Measurements from ENCODE around the gene C1QTNF2. TPM values are rescaled to one million over a fixed set of nuclear protein-coding genes. Genes with fewer than 3 reads are reported as not detected.

C1QTNF2 gene
- total and polyA plus RNA-seq, 4 donors, result 0.62 to 3.0 (median 1.6) TPM

GRCh38 chr5:160348080-160348479, 22.3 kb downstream of the C1QTNF2 start:
- H3K27ac ChIP-seq (ENCODE audit: low read depth in 1 of 2, low read length in 1 of 2), result no peak overlapping the region
- peaks cover 0 to 1% (median 0%) of the 10 kb centered on the region in 5 donors for H3K4me1 ChIP-seq (ENCODE audit: control insufficient read depth in 5 of 5, insufficient read depth in 5 of 5, low read length in 5 of 5)
- H3K9me3 ChIP-seq (ENCODE audit: control insufficient read depth in 4 of 4, insufficient read depth in 3 of 4, low read length in 3 of 4), result no peaks in the 10 kb centered on the region
- TF ChIP-seq, protein P1, sequence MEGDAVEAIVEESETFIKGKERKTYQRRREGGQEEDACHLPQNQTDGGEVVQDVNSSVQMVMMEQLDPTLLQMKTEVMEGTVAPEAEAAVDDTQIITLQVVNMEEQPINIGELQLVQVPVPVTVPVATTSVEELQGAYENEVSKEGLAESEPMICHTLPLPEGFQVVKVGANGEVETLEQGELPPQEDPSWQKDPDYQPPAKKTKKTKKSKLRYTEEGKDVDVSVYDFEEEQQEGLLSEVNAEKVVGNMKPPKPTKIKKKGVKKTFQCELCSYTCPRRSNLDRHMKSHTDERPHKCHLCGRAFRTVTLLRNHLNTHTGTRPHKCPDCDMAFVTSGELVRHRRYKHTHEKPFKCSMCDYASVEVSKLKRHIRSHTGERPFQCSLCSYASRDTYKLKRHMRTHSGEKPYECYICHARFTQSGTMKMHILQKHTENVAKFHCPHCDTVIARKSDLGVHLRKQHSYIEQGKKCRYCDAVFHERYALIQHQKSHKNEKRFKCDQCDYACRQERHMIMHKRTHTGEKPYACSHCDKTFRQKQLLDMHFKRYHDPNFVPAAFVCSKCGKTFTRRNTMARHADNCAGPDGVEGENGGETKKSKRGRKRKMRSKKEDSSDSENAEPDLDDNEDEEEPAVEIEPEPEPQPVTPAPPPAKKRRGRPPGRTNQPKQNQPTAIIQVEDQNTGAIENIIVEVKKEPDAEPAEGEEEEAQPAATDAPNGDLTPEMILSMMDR (IDR thresholded peaks at IDR 0.05; ENCODE audit: control extremely low read depth, extremely low read depth), result no peak
- WGBS, 2 donors, result 85 to 90% methylated on average over 11 of the region's 11 CpGs
- H3K9ac ChIP-seq (ENCODE audit: insufficient read depth in 1 of 2, low read length in 2 of 2), result no peak overlapping the region
- H3K36me3 ChIP-seq (ENCODE audit: control insufficient read depth in 4 of 4, insufficient read depth in 4 of 4, low read length in 4 of 4), result no peaks in the 10 kb centered on the region
- H3K27me3 ChIP-seq (ENCODE audit: control insufficient read depth in 3 of 3, insufficient read depth in 3 of 3, low read length in 2 of 3), result no peaks in the 10 kb centered on the region
- DNase-seq, result no peak
- ATAC-seq (ENCODE audit: insufficient read depth, low FRiP score), result no peak
- no peak overlapping the region for H3K4me3 ChIP-seq

GRCh38 chr5:160347448-160347847, 23.0 kb downstream of the C1QTNF2 start:
- Histone ChIP-seq H3K4me3 (no peak overlapping the region), H3K36me3 (ENCODE audit: control insufficient read depth in 4 of 4, insufficient read depth in 4 of 4, low read length in 4 of 4) (no peaks in the 10 kb centered on the region), H3K4me1 (ENCODE audit: control insufficient read depth in 5 of 5, insufficient read depth in 5 of 5, low read length in 5 of 5) (peaks cover 0 to 1% (median 0%) of the 10 kb centered on the region in 5 donors), H3K27me3 (ENCODE audit: control insufficient read depth in 3 of 3, insufficient read depth in 3 of 3, low read length in 2 of 3) (no peaks in the 10 kb centered on the region), H3K9me3 (ENCODE audit: control insufficient read depth in 4 of 4, insufficient read depth in 3 of 4, low read length in 3 of 4) (no peaks in the 10 kb centered on the region), H3K27ac (ENCODE audit: low read depth in 1 of 2, low read length in 1 of 2) (no peak overlapping the region), H3K9ac (ENCODE audit: insufficient read depth in 1 of 2, low read length in 2 of 2) (no peak overlapping the region)
- ATAC-seq (ENCODE audit: insufficient read depth, low FRiP score) (no peak), DNase-seq (no peak)
- TF ChIP-seq, protein P1 (IDR thresholded peaks at IDR 0.05; ENCODE audit: control extremely low read depth, extremely low read depth), result no peak
- 71 to 89% methylated on average over 6 of the region's 6 CpGs for WGBS, 2 donors

DNA sequence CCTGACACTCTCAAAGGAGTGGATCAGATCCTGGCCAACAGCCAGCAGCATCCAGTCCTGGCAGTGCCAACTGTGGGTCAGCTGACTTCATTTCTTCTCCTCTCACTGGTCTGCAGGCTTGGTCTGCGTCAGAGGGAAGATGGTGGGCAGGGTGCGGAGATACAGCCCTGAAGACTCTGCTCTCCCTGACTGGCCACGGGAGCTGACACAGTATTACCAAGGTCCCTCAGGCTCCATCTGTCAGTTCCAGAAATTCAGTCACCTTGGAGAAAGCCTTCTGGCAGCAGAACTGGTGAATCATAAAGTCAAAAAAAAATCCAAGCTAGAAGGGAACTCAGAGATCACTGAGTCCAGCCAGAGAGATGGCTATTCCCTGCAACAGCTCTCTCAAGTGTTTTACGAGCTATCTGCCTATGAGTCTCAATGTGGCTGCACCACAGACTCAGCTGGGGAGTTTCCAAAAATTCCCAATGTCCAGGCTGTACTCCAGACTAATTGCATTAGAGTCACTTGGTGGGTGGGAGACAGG, 27.9 kb downstream of the C1QTNF2 start:
- Histone ChIP-seq H3K9ac (ENCODE audit: insufficient read depth in 1 of 2, low read length in 2 of 2) (no peak overlapping the region), H3K36me3 (ENCODE audit: control insufficient read depth in 4 of 4, insufficient read depth in 4 of 4, low read length in 4 of 4) (no peaks in the 10 kb centered on the region), H3K27me3 (ENCODE audit: control insufficient read depth in 3 of 3, insufficient read depth in 3 of 3, low read length in 2 of 3) (no peaks in the 10 kb centered on the region), H3K4me1 (ENCODE audit: control insufficient read depth in 5 of 5, insufficient read depth in 5 of 5, low read length in 5 of 5) (peaks cover 0 to 1% (median 0%) of the 10 kb centered on the region in 5 donors), H3K9me3 (ENCODE audit: control insufficient read depth in 4 of 4, insufficient read depth in 3 of 4, low read length in 3 of 4) (no peaks in the 10 kb centered on the region), H3K4me3 (no peak overlapping the region), H3K27ac (ENCODE audit: low read depth in 1 of 2, low read length in 1 of 2) (no peak overlapping the region)
- no peak for DNase-seq
- ATAC-seq (ENCODE audit: insufficient read depth, low FRiP score), result no peak
- WGBS, 2 donors, result 90 to 94% methylated on average over 4 of the region's 4 CpGs
- TF ChIP-seq, protein P1 (IDR thresholded peaks at IDR 0.05; ENCODE audit: control extremely low read depth, extremely low read depth), result no peak

Data from lung (tissue), 12 donors.